H54 (cell line): ENCODE results near the gene TIMP1.

Source experiments
- DNase-seq: peaks from one replicate; pipeline ENCODE4 v3.0.0; 2011; ENCODE audit warnings: low spot score, mixed read lengths; ENCODE audit not compliant: insufficient read length
- FAIRE-seq: peaks from 3 replicates; lab custom pipeline; 2011; peaks lifted over from hg19 to GRCh38; lab: Jason Lieb, UNC
- POLR2A ChIP-seq: IDR thresholded peaks from 2 replicates; pipeline ENCODE4 v1.6.1; 2011; ENCODE audit warnings: low read depth, mild to moderate bottlenecking, low read length

TIMP1 gene

DNA sequence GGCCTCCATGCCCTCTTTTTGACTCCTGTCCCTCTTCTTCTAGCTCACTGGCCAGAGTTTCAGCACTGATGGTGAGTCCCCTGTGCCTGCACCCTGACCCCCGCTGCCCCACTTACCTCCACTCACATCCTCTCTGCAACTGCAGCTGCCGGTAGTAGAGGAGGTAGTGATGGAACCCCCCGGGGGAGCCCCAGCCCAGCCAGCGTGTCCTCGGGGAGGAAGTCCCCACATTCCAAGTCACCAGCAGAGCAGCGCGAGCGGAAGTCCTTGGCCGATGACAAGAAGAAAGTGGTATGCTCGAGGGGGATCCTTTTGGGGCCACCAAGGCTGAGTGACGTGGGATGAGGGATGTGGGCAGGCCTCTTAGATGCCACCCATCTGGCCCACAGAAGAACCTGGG lies 15.4 kb upstream of the TIMP1 start:
- FAIRE-seq (no peak), DNase-seq (no peak)
- no peak for TF ChIP-seq POLR2A

DNA sequence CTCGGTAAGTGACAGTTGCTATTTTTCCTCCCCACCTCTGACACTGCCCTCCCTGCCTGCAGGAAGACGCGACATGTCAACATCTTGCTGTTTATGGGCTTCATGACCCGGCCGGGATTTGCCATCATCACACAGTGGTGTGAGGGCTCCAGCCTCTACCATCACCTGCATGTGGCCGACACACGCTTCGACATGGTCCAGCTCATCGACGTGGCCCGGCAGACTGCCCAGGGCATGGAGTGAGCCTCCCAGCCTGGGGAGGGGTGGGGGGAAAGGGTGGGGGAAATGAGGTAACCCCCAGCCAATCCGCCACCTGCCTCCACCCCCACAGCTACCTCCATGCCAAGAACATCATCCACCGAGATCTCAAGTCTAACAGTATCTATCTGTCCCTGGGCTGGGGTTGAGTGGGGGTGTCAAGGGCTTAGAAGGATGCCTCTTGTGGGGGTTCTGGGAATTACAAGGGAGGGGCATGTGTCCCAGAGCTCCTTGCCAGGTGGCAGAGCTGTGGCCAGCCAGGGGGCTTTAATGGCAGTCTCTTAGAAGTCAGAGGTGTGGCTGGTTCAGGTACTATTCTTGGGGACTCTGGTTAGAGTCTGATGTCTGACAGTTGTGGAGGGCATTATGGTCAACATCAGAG lies 13.5 kb upstream of the TIMP1 start:
- DNase-seq (no peak), FAIRE-seq (no peak)
- TF ChIP-seq POLR2A, result no peak

DNA sequence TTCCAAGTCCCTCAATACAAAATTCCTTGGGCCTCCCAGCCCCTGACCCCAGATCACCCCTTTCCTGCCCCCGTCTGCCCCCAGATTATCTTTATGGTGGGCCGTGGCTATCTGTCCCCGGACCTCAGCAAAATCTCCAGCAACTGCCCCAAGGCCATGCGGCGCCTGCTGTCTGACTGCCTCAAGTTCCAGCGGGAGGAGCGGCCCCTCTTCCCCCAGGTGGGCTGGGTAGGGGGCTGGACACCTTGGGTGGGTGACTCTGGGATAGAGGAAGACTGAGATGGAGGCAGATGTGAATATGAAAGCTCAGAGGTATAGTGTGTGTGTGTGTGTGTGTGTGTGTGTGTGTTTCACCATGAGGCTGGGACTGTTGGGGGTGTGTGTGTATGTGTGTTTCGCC lies 11.4 kb upstream of the TIMP1 start:
- no peak for DNase-seq
- no peak for FAIRE-seq
- no peak for TF ChIP-seq POLR2A

DNA sequence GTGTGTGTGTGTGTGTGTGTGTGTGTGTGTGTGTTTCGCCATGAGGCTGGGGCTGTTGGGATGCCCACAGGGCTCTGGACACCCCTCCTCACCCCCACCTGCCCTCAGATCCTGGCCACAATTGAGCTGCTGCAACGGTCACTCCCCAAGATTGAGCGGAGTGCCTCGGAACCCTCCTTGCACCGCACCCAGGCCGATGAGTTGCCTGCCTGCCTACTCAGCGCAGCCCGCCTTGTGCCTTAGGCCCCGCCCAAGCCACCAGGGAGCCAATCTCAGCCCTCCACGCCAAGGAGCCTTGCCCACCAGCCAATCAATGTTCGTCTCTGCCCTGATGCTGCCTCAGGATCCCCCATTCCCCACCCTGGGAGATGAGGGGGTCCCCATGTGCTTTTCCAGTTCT lies 11.0 kb upstream of the TIMP1 start:
- TF ChIP-seq POLR2A, result no peak
- DNase-seq (no peak), FAIRE-seq (no peak)

DNA sequence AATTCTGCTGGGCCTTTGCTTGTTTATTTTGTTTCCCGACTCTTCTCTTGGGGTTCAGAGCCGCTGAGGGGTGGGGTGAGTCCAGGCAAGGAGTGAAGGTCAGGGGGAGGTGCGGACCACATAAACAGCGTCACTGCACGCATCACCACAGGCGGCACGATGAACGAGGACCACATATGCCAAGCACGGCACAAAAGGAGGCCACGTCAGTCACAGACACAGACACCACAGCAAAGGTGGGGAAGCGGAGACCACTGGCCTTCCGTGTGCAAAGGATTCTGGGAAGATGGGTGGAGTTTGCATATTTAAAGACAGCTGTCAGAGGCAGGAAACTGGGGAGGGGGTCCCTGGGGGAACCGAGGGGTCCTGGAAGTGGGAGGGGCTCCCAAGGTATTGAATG lies 10.3 kb upstream of the TIMP1 start:
- FAIRE-seq, result no peak
- DNase-seq, result no peak
- no peak for TF ChIP-seq POLR2A

DNA sequence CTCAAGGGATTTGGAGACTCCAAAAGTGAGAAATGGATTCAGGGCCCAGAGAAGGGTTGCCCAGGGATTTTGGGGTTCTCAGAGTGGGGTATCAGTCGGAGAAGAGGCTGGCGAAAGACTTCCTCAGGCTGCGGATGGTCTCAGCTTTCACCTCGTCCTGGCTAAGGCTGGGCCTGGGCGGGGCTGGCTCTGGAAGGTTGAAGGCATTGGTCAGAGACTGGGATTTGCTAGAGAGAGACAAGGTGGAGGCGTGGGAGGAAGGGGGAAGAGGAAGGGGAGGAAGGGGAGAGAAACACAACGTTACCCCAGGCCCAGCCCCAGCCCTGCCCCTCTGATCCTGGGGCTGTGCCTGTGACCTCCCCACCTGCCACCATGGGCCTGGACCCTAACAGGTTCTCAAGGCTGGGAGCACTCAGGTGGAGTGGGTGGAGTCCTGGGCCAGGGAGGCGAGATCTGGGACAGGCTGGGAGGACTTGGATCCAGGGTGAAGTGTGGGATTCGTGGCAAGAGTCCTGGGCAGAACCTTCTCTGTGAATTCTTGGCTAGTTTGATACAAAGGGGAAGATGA lies 9.4 kb upstream of the TIMP1 start:
- FAIRE-seq, result no peak
- DNase-seq, result no peak
- TF ChIP-seq POLR2A, result no peak

DNA sequence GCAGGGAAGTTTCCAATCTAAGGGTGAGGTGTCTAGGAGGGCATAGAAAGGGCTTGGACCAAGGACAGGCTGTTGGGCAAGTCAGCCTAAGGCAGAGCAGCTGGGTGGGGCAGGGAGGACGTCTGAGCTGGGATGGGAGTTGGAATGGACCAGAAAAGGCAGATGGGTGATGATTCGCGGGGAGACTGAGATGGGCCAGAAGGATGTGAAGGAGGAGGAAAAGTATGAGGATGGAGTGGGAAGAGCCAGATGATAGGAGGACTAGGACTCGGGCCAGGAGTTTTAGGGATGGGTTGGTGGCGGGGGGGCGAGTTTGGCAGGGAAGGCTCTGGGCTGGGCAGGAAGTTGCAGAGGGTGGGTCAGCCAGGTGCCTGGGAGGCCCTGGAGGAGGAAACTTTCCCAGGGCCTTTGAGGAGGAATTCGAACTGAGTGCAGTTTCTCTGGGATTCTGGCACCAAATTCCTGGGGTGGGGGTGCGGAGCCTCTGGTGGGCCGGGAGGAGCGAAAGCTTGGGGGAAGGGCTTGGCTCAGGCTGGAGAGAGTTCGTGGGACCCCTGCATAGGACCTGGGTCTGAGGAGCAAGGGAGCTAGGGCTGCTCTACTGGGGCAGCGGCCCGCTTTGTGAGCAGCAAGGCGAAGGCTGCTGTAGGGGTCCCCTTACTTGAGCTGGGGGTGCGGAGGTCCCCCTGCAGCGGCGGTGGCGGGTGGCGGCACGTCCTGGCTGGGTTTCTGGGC lies 8.7 kb upstream of the TIMP1 start:
- no peak for TF ChIP-seq POLR2A
- DNase-seq, result no peak
- FAIRE-seq, result no peak

DNA sequence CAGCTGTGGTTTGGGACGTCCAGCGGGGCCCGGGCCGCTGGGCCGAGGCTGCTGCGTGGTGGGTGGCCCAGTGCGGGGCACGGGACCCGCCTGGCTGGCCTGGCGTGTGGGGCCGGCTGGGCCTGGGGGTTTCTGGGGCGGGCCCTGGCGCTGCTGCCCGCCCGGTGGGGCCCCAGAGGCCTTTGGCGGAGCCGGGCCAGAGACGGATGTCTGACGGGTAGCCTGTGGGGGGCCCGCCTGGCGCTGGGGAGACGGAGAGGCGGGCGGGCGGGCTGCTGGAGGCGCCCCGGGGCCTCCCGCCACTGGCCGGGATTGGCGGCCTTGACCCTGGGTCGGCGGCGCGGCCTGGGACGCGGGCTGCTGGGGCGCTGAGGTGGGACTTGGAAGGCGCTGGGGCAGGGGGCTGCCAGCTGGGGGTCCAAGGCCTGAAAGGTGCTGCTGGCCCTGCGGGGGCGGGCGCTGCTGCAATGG lies 8.1 kb upstream of the TIMP1 start:
- FAIRE-seq (no peak), DNase-seq (no peak)
- TF ChIP-seq POLR2A, result no peak

DNA sequence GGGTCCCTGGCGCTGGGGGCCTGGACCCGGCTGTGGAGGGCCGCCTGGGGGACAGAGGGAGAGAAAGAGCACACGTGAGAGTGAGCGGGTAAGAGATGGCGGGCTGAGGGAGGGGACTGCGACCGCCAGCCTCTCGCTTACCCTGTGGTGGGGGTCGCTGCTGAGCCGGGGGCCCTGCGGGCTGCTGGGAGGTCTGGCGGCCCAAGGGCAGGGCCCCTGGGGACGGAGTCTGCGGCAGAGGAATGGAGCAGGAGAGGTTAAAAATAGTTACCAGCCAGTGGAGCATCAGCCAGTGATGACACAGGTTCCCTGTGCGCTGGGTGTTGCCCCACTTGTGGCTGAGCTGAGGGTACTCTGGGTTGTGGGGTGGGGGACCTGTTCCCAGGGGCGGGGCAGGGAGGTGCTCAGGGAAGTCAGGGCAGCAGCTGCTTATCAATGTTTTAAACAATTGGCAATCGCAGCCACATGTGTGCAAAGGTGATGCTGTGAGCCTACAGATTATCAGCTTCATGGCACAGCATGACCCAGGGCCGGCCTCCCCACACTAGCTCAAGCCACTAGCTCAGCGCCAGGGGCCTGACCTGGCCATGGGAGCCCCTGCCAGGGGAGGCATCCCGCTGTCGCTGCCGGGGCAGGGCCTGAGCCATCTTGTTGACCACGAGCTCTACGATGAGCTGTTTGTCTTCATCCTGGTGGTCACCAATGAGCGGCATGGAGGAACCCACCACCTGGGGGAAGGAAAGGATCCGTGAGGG lies 7.5 kb upstream of the TIMP1 start:
- FAIRE-seq (no peak), DNase-seq (no peak)
- TF ChIP-seq POLR2A, result no peak

DNA sequence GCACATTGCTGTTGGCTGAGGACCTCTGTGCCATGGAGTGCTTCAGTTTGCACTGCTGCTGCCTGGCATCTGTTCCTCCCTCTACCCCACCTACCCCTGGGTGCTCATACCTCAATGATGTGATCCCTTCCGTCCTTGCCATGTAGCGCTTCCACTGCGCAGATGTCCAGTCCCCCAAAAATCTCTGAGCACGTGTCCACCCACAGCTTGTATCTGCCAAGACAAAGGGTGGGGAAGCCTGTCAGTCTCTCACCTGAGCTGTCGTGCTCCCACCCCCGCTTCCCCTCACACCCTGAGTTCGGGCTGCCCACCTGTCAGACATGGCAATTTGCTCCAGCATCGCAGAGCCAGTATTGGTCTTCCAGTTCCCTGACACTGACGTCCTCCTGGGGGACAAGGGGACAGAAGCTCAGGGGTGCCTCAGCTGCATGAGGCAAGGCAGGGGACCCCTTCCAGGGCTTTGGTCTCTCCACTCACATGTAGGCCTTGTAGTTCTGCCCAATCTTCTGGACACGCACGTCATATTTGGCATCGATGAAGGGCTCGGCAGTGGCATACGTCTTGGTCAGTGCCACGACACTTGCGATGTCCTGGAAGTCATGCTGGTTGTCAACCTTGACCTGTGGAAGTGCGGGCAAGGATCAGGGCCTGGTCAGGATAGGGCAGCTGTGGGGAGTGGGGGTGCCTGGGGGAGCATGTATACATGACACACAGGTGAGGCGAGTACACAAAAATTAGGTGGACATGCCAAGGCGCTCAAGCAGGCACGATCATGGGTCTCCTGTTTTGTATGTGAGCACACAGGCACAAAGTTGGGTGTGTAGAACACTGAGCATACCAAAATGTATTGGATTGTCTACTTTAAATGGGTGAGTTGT lies 6.0 kb upstream of the TIMP1 start:
- FAIRE-seq (no peak), DNase-seq (no peak)
- no peak for TF ChIP-seq POLR2A

DNA sequence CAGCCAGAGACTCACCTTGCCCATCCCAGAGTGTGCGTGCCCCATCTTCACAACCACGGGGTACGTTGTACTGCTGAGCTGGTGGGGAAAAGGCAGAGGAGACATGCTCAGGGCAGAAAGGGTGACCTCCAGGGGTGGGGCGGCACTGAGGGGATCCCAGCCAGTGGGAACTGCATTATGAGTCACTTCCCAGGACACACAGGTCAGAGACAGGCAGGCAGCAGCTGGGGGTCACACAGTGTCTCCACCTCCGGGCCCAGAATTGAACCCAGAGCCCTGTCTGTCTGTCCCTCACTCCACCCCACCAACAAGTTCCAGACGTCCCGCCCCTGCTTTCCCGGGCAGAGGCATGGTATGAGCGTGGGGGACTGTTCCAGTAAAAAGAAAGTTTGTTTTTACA lies 4.8 kb upstream of the TIMP1 start:
- TF ChIP-seq POLR2A, result no peak
- no peak for FAIRE-seq
- DNase-seq, result no peak

DNA sequence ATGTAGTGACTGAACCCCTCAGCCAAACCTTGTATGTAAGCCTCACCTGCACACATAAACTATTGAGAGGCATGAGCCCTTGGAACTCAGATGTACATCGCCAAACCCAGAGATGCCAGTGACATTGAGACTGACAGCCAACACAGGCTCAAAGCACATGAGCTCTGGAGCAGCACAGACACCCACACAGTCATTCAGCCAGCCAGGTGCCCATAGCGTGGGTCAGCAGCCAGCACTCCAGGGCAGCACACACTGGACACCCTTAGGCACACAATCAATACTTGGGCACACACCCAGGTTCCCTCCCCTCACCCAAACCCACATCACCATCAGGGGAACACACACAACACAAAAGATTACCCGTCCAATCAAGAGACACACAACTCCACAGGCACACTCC lies 4.3 kb upstream of the TIMP1 start:
- no peak for FAIRE-seq

DNA sequence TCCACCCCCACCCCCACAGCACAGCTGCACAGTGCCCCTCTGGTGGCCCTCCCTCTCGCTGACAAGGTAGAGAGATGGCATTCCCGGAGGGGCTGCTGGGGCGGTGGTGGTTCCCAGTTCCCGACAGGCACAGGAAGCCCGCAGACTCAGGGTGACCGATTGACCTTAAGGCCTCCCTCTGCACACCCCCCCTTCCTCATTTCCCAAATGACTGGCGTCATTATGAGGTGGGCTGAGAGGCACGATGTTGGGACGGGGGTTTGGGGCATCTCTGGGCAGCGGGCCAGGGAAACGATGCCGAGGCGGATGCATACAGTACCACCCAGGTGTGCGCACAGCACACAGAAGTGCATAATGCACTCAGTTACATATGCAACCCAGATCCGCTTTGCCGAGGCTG lies 3.5 kb upstream of the TIMP1 start:
- FAIRE-seq (no peak), DNase-seq (no peak)
- no peak for TF ChIP-seq POLR2A

More for the DNA sequence above, 4.3 kb upstream of the TIMP1 start:
- no peak for DNase-seq
- TF ChIP-seq POLR2A, result no peak

DNA sequence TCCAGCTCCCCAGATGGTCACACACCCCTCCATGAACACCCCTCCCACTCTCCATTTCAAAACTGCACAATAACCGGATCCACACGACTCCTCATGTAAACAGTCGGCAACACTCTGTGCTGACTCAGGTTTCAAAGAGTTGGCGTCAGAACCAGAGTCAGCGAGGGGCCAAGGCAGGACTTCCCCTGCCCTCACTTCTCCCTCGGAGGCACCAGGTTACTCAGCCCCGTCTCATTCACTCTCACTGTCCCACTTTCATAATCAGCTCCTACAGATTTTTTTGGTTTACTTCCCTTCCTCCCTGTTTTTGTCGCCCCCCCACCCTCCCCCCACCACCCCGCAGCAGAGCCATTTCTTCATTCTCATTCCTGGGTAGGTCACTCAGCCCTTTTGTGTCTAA lies 2.7 kb upstream of the TIMP1 start:
- FAIRE-seq, result no peak

More for the DNA sequence above, 2.7 kb upstream of the TIMP1 start:
- no peak for TF ChIP-seq POLR2A
- DNase-seq, result no peak
